GM12878 (cell line): Measurements from ENCODE around the gene CBFA2T3.

Source experiments
- FOXK2 ChIP-seq: fragments of 450-650 bp; IDR thresholded peaks from 2 replicates; pipeline ENCODE4 v1.6.1; 2017; ENCODE audit warnings: mild to moderate bottlenecking, moderate library complexity
- FOXM1 ChIP-seq: IDR thresholded peaks from 2 replicates; pipeline ENCODE4 v1.6.1; 2012; ENCODE audit warnings: low read depth, mild to moderate bottlenecking, inconsistent platforms, low read length, moderate library complexity
- IKZF1 ChIP-seq: fragments of 450-650 bp; conservative IDR thresholded peaks from 2 replicates; pipeline ENCODE4 v1.6.1; 2017; ENCODE audit warnings: antibody characterized with exemption, mild to moderate bottlenecking
- PML ChIP-seq: IDR thresholded peaks from 2 replicates; pipeline ENCODE4 v1.6.1; 2012; ENCODE audit warnings: low read length, inconsistent platforms
- POLR2A ChIP-seq: IDR thresholded peaks from 2 replicates; pipeline ENCODE4 v1.6.1; 2011; ENCODE audit warnings: low read depth, mild to moderate bottlenecking, low read length
- POLR2AphosphoS2 ChIP-seq: IDR thresholded peaks from 2 replicates; pipeline ENCODE4 v1.6.1; 2011; ENCODE audit warnings: low read depth, mild to moderate bottlenecking, low read length, improper control_type of control experiment, moderate library complexity
- POLR2AphosphoS5 ChIP-seq: IDR thresholded peaks from 2 replicates; pipeline ENCODE4 v1.6.1; 2011; ENCODE audit warnings: mild to moderate bottlenecking, low read length, inconsistent platforms
- RAD21 ChIP-seq: IDR thresholded peaks from 2 replicates; pipeline ENCODE4 v1.6.1; 2011; ENCODE audit warnings: mild to moderate bottlenecking, low read depth, low read length, moderate library complexity; ENCODE audit not compliant: insufficient read depth
- REST ChIP-seq: IDR thresholded peaks from 2 replicates; pipeline ENCODE4 v1.6.1; 2012; ENCODE audit warnings: mild to moderate bottlenecking, low read depth, low read length
- SIN3A ChIP-seq: IDR thresholded peaks from 2 replicates; pipeline ENCODE4 v1.6.1; 2012; ENCODE audit warnings: low read depth, low read length, improper control_type of control experiment
- SP1 ChIP-seq: IDR thresholded peaks from one replicate; pipeline ENCODE4 v1.6.1; 2011; ENCODE audit warnings: low read depth, low read length
- YY1 ChIP-seq: IDR thresholded peaks from 2 replicates; pipeline ENCODE4 v1.6.1; 2011; ENCODE audit warnings: low read depth, mild to moderate bottlenecking, low read length
- TF ChIP-seq, protein P1 (sequence below), 3 experiments: IDR thresholded peaks in 2 of 3; conservative IDR thresholded peaks in 1 of 3; 2 replicates each; pipeline ENCODE4 v1.5.1; 2011; ENCODE audit warnings: low read depth in 3 of 3, low read length in 3 of 3, mild to moderate bottlenecking in 3 of 3, control low read depth in 2 of 3, moderate library complexity in 2 of 3, inconsistent platforms in 1 of 3, mixed read lengths in 1 of 3; ENCODE audit not compliant: control insufficient read depth in 2 of 3, insufficient read depth in 1 of 3; ENCODE audit errors: extremely low read depth in 1 of 3
- TF ChIP-seq, protein P2 (sequence below): IDR thresholded peaks from 2 replicates; pipeline ENCODE4 v1.6.1; 2011; ENCODE audit warnings: borderline replicate concordance, low read depth, mild to moderate bottlenecking, moderate library complexity, mixed read lengths, low read length; ENCODE audit not compliant: insufficient read depth; ENCODE audit errors: extremely low read length

DNA sequence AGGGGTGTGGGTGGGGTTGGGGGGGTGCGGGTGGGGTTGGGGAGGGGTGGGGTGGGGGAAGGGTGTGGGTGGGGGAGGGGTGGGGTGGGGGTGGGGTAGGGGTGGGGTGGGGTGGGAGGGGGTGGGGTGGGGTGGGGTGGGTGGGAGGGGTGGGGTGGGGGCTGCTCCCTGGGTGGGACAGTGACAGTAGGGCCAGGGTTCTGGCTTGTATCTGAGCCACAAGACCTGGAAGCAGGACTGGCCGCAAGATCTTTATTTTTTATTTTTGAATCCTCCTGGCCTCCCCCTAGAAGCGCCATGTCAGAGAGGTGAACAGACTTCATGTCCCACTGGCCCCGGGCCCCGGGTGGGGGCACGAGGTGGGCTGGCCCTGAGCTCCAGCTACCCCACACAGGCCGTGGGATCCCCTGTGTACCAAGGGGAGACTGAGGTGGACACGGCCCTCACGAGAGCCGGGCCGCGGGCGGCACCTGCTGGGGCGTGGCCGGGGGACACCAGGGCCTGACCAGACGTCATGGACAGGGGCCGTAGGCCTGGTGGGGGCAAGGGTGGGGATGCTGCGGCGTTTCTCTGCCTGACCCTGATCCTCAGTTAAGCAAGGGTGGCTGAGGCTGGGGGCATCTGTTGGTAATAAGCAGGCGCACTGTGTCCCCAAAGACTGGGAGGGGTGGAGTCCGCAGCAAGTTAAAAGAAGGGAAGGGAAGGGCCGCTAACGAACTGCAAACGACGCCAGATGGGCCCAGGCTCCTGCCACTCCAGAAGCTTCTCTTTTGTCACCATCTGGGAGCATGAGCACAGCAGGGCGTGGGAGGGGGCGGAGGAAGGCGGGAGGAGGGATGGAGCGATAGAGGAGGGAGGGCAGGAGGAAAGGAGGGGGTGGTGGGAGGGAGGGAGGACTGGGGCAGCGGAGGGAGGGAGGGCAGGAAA is 88.3 kb downstream of the CBFA2T3 start:
- no peak for TF ChIP-seq POLR2AphosphoS2
- TF ChIP-seq, protein P1, sequence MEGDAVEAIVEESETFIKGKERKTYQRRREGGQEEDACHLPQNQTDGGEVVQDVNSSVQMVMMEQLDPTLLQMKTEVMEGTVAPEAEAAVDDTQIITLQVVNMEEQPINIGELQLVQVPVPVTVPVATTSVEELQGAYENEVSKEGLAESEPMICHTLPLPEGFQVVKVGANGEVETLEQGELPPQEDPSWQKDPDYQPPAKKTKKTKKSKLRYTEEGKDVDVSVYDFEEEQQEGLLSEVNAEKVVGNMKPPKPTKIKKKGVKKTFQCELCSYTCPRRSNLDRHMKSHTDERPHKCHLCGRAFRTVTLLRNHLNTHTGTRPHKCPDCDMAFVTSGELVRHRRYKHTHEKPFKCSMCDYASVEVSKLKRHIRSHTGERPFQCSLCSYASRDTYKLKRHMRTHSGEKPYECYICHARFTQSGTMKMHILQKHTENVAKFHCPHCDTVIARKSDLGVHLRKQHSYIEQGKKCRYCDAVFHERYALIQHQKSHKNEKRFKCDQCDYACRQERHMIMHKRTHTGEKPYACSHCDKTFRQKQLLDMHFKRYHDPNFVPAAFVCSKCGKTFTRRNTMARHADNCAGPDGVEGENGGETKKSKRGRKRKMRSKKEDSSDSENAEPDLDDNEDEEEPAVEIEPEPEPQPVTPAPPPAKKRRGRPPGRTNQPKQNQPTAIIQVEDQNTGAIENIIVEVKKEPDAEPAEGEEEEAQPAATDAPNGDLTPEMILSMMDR (IDR thresholded peaks at IDR 0.05 in 2 of 3, conservative IDR thresholded peaks at IDR 0.05 in 1 of 3; ENCODE audit: control insufficient read depth in 2 of 3, extremely low read depth in 1 of 3, insufficient read depth in 1 of 3, low read depth in 3 of 3, low read length in 3 of 3) = no peak
- TF ChIP-seq YY1 = no peak
- TF ChIP-seq IKZF1 = no peak
- TF ChIP-seq, protein P2, sequence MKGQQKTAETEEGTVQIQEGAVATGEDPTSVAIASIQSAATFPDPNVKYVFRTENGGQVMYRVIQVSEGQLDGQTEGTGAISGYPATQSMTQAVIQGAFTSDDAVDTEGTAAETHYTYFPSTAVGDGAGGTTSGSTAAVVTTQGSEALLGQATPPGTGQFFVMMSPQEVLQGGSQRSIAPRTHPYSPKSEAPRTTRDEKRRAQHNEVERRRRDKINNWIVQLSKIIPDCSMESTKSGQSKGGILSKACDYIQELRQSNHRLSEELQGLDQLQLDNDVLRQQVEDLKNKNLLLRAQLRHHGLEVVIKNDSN = no peak
- no peak for TF ChIP-seq POLR2AphosphoS5
- TF ChIP-seq SP1 = no peak
- TF ChIP-seq RAD21 = no peak
- TF ChIP-seq PML = no peak
- TF ChIP-seq FOXM1 = no peak
- no peak for TF ChIP-seq POLR2A
- no peak for TF ChIP-seq FOXK2
- TF ChIP-seq SIN3A = no peak
- TF ChIP-seq REST = no peak
